SKM-1 (cell line): ENCODE results near the gene CCR3.
A peak's percentile ranks its signal among the peaks of the same experiment; 100 is the strongest.

Experiments used
- DNase-seq: peaks from one replicate; lab custom pipeline; 2025; ENCODE audit not compliant: unreplicated experiment; lab: John Stamatoyannopoulos, UW

Gene CCR3

DNA sequence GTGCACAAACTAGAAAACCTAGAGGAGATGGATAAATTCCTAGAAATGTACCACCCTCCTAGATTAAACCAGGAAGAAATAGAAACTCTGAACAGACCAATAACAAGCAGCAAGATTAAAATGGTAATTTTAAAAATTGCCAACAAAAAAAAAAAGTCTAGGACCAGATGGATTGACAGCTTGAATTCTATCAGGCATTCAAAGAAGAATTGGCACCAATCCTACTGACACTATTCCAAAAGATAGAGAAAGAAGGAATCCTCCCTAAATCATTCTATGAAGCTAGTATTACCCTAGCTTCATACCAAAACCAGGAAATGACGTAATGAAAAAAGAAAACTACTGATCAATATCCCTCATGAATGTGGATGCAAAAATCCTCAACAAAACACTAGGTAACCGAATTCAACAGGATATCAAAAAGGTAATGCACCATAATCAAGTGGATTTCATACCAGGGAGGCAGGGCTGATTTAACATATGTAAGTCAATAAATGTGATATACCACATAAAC, 24.0 kb upstream of the CCR3 start:
- DNase-seq = no peak

DNA sequence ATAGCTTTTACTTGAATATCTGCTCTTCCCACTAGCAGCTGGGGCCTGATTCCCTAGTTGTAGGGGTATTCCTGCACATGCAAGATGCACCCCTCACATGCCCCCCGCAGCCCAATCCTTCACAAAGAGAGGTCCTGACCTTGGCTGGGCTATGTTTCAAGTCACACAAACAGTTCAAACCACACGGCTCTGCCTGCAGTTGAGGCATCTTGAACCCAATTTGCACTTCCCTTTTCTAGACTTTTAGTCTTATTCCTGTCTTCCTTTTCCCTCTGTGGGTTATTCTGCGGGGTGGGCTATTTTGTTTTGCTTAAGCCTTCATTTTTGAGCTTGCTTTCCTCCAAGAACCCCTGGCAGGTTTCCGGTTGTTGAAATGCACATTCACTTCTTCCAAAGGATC, 20.9 kb upstream of the CCR3 start:
- DNase-seq = peak; percentile 89

DNA sequence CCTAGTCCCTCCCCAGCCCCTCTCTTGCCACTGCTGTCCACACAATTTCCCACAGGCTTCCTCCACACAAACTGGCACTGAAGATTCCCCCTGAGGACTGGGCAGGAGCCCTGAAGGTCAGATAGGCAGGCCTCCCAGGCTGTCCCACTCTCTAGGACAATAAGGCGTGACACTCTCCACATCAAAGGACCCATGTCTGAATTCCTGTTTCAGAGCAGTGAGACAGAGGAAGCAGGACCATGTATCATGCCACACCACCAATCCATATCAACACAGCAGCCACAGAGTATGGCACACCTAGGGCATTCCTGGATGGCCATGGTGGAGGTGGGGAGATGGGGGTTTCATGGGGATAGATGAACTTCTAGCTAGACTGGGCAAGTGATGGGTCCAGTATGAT, 20.3 kb upstream of the CCR3 start:
- no peak for DNase-seq

DNA sequence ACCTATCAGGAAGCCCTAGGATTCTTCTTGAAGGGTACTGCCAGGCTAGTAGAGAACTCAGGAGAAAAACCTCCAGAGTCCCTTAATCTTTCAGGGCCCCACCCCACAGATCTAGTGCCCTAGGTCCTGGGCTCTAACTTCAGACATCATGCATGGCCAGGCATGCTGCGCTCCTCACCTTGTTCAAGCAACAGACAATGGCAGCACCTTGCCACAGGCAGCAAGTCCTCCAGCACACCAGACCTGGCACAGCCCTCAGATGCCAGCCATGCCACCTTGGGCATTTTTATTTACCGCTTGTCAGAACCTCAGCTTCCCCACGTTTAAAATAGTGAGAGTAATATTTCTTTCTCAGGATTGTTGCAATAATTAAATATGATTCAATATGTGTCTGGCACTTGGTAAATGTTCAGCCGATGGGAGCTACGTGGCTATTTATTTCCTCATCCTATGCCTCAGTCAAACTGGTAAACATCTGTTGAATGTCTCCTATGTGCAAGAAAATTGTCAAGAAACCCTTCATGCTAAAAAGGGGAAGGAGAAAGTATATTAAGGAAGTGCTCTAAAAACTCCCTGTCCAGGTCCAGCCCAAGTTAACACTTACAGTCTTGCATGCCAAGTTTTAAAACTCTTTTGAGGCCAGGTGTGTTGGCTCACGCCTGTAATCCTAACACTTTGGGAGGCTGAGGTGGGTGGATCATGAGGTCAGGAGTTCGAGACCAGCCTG, 19.7 kb upstream of the CCR3 start:
- DNase-seq = peak; percentile 92

DNA sequence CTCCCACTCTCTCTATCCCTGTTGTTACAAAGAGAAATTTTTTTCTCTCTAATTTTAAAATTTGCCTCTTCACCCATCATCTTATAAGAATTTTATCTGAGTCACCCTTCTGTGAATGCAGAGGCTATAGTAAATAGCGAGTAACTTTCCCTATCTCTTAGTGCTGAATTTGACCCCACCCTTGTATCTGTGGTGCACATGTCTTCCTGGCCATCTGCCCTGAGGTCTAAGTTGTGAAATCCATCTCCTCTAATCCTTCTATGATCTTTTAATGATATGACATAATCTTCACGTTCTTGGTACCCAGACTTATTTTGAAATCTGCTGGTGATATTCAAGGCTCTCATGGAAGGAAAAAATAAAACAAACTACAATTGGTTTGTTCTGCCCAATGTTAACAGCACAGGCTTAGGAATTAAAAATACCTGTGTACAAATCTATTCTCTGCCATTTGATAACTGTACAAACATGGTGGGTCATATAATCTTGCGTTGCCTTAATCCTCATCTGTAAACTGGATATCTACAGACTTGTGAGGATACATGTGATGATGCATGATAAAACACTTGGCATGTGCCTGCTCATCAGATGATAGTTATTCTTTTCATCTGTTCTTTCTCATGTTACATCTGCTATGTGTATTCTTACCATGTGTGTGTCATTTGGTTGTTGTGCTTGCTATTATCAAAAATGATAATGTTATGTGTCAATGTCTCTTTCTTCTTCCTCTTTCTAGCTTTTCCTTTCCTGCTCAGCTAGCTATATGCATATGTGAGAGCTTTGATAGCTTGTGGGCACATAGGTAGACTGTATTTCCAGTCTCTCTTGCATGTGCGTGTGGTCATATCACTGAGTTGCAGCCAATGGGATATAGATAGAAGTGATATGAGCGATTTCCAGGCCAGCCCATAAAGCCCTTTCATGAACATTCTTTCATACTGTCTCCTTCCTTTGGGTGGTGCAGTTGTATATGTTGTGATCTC, 13.7 kb upstream of the CCR3 start:
- peak; percentile 77 for DNase-seq

GRCh38 chr3:46231323-46231722, 10.9 kb upstream of the CCR3 start:
- DNase-seq = no peak

DNA sequence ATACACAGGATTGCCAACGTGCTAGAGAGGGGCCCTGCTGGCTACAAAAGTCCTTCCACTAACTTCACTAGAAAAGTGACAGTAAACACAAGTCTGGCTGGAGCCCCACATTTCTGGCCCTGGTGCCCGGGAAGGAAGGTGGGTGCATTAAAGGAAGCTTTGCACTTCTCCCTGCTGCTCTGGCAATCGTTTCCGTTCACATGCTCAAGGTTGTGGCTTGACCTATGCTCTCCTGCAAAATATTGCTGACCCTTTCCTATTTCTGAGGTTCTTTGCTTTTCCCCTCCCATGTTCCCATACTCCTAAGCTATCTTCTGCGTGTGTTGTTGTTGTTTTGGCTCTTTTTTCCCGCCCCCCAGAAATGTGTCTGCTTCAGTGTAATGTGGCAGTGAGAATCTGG, 9.1 kb upstream of the CCR3 start:
- no peak for DNase-seq

DNA sequence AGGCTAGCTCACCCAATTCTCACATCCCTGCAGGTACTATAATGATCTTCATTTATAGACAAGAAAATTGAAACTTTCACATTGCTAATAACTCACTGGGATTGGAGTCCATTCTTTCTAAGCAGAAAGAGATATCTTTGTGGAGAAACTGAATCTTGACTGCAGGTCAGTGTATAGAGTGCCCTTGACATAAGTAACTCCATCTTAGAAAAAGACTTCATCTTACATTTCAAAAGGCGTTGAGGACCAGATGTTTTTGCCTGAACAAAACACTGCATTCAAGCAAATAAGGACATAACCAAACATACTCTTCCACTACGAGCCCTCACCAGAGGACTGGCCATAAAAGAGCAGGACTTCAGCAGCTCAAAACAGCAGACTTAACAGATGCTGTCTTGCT, 6.8 kb upstream of the CCR3 start:
- no peak for DNase-seq

DNA sequence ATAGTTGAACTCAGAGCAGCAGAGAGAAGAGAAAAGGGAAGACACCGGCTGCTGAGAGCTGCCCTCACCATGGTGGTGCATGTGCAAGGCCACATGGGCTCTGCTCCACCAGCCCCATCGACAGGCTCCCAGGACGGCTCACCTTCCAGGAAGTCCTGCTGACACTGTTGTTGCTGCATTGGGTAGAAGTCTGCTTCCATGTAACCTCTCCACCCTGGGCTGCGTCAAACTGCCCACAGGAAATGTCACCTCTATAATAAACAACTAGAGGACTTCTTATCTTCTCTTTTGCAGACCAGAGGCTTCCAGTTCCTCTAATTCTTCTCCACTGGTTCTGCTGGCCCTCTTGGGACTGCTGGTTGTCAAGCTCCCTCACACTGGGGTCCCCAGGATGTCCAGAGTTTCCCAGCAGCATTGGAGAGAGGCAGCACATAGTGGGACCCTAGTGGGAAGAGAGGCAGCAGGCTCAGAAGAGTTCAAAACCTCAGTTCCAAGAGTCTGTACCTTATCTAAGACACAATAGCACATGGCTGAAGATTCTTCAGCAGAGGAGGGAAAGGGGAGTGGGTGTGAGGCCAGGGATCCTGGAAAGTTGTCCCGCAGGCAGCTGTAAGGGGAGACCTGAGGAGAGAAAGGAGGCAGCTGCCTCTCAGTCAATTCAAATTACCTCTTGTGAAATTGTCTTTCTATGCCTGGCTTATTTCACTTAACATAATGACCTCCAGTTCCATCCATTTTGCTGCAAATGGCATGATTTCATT, 5.8 kb upstream of the CCR3 start:
- peak; percentile 76 for DNase-seq

GRCh38 chr3:46238386-46238785, 3.9 kb upstream of the CCR3 start:
- DNase-seq = no peak

DNA sequence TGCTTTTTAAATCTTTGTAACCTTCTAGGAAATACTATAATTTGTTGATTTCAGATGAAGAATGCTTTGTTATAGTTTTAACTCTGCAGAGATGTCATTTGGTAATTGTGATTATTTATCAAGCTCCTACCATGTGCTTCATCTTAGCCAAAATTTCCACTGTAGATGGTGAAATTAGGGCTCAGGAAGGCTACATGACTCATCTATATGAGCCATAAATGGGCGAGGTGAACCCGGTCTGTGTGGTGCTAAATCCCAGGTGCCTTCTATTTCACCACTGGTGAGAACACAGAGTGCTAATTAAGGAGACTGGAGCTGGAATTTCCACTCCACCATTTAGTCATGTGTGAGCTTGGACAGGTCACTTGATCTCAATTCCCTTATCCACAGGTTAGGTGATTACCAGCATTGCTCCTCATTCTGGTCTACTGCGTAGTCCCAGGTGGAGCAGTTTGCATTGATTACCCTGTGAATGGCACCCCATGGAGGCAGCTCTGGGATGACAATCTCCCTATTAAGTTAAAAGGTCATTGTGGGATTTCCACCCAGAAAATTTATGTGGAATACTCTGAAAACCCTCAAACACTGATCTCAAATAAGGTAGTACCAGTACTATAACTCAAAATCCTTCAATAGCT, 2.8 kb upstream of the CCR3 start:
- no peak for DNase-seq

DNA sequence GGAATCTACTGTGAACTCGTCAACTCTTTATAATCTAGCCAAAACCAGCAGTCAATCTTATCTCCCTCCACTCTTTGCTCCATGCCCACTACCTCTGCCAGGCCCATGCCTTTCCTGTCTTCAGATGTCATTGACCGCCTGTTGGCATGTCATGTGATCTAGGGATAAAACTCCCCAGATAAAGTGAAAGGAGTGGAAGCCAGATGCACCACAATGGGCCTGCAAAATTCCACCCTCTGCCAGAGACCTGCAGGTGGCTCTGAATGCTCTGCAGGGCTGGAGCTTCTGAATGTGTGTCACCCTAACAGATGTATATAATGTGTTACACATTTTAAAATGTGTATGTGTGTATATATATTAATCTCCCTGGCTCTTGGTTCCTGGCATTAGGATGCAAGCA, 2.3 kb upstream of the CCR3 start:
- no peak for DNase-seq

DNA sequence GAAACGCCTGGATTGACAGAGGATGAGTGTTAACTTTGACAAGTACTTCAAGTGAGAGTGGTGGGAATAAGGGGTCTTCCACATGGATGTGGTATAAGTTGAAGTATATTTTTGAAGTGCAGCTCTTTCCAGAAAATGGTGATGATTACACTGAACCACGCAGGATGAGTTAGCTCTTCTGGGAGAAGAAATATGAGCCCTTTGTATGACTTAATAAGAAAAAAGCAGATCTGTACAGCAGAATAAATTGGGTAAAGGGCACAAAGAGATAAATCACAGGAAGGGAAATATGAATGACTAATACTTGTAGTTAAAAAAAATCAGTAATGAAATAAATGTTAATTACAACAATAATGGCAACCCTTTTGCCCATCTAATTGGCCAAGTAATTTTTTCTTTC, 1.3 kb downstream of the CCR3 start:
- no peak for DNase-seq

GRCh38 chr3:46245146-46245545, 2.9 kb downstream of the CCR3 start:
- DNase-seq = no peak

- no peak for DNase-seq
Measured at GRCh38 chr3:46252980-46253379, 10.7 kb downstream of the CCR3 start.

GRCh38 chr3:46258525-46258924, 16.3 kb downstream of the CCR3 start:
- no peak for DNase-seq

GRCh38 chr3:46261926-46262594, 19.8 kb downstream of the CCR3 start:
- DNase-seq = no peak

- DNase-seq = no peak
Measured at GRCh38 chr3:46264002-46264401, 21.7 kb downstream of the CCR3 start.

- no peak for DNase-seq
Measured at GRCh38 chr3:46266598-46266997, 24.3 kb downstream of the CCR3 start.

DNA sequence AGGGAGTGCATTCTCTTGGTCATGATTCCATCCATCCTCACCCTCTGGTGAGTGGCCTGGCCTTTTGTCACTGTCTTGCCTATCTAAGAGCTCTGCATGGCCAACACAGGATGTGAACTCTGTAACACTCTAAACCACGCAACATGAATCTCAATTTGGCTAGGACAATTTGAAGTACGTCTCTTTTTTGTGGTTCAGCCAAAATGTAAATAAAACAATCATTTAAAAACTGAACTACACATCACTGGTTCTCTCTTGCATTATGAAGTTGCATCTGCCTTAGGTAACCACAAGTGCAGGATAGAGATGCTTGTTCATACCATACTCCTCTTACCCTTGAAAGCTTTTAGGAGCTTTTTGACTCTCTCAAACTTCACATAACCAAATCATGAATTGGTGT, 27.3 kb downstream of the CCR3 start:
- DNase-seq = no peak
